HUES6 (cell line): ENCODE results near the gene TBX15.
"Not testable (repeated sequence)": the region's sequence is repeated elsewhere in the genome, so short reads cannot be mapped to it uniquely, and the experiment has no call there.

ENCODE experiments used
- H3K27ac ChIP-seq: 2 replicates; pipeline ENCODE4 v1.7.0; 2013; ENCODE audit warnings: low read depth, mild to moderate bottlenecking, low read length, inconsistent platforms
- H3K27me3 ChIP-seq: 2 replicates; pipeline ENCODE4 v1.6.1; 2013; ENCODE audit warnings: low read length; ENCODE audit not compliant: control insufficient read depth, insufficient read depth
- H3K36me3 ChIP-seq: 2 replicates; pipeline ENCODE4 v1.6.1; 2013; ENCODE audit warnings: low read length; ENCODE audit not compliant: control insufficient read depth, insufficient read depth
- H3K4me1 ChIP-seq: 2 replicates; pipeline ENCODE4 v1.6.1; 2013; ENCODE audit warnings: low read length; ENCODE audit not compliant: control insufficient read depth, insufficient read depth
- H3K4me3 ChIP-seq: 2 replicates; pipeline ENCODE4 v1.5.1; 2013; ENCODE audit warnings: low read depth, low read length
- H3K9ac ChIP-seq: one replicate; pipeline ENCODE4 v1.6.1; 2013; ENCODE audit warnings: mild to moderate bottlenecking, low read length
- H3K9me3 ChIP-seq: 2 replicates; pipeline ENCODE4 v1.6.1; 2013; ENCODE audit warnings: low read depth, low read length; ENCODE audit not compliant: control insufficient read depth, insufficient read depth

Gene TBX15

DNA sequence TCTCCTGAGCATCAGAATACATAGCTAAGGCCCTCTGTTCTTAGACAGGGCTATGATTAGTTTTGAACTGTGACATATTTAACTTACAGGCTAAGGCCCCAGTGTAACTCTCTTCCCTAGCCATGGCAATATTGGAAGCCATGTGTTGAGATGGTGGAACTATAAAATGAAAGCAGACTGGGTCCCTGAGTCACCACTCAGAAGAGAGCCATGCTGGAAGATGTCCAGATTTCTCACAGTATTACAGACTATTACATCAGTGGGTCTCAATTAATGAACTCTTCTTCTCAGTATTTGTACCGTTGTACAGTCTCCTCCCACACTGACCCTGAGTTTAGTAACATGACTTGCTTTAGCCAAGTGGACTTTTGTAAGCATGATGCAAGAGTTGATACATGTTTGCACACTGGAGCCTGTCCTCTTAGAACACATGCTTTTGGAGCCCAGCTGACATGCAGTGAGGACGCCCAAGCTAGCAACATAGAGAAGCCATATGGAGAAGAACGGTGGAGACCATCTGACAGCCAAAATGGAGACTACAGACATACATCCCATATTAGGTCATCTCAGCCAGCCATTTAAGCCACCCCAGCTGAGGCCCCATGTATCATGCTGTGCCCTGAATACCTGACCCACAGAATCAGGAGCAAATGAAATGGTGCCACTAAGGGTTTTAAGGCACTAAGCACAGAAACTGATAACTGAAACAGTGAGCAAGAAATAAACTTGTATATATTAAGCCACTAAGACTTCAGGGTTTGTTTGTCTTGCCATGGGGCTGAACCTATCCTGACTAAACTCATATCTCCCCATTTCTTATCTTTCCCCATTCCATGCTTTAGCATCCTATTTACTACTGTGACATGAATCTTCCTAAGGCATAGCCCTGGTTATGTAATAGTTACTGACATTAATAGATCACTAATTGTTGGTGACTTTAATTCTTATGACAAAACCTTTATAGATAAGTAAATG, 24.4 kb downstream of the TBX15 start:
- H3K9me3 ChIP-seq, result no peaks in the 10 kb centered on the region
- H3K27me3 ChIP-seq, result peaks cover 4% of the 10 kb centered on the region
- H3K4me3 ChIP-seq, result no peak overlapping the region
- peaks cover 23% of the 10 kb centered on the region for H3K4me1 ChIP-seq
- no peak overlapping the region for H3K27ac ChIP-seq
- no peak overlapping the region for H3K9ac ChIP-seq
- H3K36me3 ChIP-seq, result no peaks in the 10 kb centered on the region

DNA sequence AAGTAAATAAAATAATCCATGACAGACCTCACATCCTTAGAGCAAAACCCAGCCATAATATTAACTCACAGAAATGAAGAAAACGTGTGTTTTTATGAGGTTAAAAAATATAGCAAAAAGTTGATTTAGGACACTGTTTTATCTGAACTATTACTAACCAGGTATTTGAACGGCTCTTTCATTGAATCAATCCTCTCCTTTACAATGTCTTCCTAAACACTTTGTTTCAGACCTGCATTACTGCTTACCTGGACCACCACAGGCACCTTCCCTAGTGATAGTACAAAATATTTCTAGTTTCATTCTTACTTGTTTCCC, 25.0 kb downstream of the TBX15 start:
- Histone ChIP-seq H3K4me1 (peaks cover 23% of the 10 kb centered on the region), H3K4me3 (no peak overlapping the region), H3K36me3 (no peaks in the 10 kb centered on the region), H3K27me3 (peaks cover 4% of the 10 kb centered on the region), H3K9me3 (no peaks in the 10 kb centered on the region), H3K9ac (no peak overlapping the region), H3K27ac (no peak overlapping the region)

- peaks cover 4% of the 10 kb centered on the region; the same call in 1 of the 2 replicates for H3K27me3 ChIP-seq
- no peak overlapping the region for H3K4me3 ChIP-seq
- H3K9me3 ChIP-seq, result no peaks in the 10 kb centered on the region
- H3K9ac ChIP-seq, result no peak overlapping the region
- H3K4me1 ChIP-seq, result peaks cover 23% of the 10 kb centered on the region
- H3K27ac ChIP-seq, result no peak overlapping the region
- no peaks in the 10 kb centered on the region for H3K36me3 ChIP-seq
Measured at GRCh38 chr1:118961156-118961555, 27.0 kb downstream of the TBX15 start.

DNA sequence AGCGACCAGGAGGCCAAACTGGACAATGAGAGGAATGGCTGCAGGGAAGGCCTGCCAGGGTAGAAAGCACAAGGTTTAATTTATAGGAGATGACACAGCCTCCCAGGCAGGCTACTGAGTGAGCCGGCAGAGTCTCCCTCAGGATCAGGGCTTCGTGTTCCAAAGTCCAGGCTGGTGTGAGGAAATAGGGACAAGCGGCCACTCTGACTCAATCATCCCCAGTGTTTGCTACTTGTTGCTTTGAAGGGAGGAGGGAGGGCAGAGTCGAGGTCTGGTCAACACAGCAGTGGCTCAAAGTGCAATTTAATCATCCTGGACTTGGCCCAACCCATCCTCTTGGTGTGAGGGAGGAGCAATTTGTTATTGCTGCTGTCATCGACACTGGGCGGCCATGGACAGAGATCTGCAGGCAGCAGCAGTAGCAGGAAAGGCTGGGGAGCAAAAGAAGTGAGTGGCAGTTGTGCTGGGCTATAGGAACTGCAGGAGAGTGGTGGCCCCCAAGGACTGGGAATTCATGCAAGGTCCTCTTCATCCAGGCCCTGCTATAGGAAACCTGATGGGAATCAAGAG, 27.5 kb downstream of the TBX15 start:
- Histone ChIP-seq H3K4me1 (peaks cover 23% of the 10 kb centered on the region), H3K4me3 (no peak overlapping the region), H3K9me3 (no peaks in the 10 kb centered on the region), H3K9ac (no peak overlapping the region), H3K27me3 (peaks cover 4% of the 10 kb centered on the region; the same call in 1 of the 2 replicates), H3K27ac (no peak overlapping the region), H3K36me3 (no peaks in the 10 kb centered on the region)

GRCh38 chr1:118960026-118960561, 28.0 kb downstream of the TBX15 start:
- Histone ChIP-seq H3K9ac (no peak overlapping the region), H3K4me3 (no peak overlapping the region), H3K27ac (no peak overlapping the region), H3K36me3 (no peaks in the 10 kb centered on the region), H3K27me3 (peaks cover 4% of the 10 kb centered on the region; the same call in 1 of the 2 replicates), H3K4me1 (peaks cover 23% of the 10 kb centered on the region), H3K9me3 (no peaks in the 10 kb centered on the region)

DNA sequence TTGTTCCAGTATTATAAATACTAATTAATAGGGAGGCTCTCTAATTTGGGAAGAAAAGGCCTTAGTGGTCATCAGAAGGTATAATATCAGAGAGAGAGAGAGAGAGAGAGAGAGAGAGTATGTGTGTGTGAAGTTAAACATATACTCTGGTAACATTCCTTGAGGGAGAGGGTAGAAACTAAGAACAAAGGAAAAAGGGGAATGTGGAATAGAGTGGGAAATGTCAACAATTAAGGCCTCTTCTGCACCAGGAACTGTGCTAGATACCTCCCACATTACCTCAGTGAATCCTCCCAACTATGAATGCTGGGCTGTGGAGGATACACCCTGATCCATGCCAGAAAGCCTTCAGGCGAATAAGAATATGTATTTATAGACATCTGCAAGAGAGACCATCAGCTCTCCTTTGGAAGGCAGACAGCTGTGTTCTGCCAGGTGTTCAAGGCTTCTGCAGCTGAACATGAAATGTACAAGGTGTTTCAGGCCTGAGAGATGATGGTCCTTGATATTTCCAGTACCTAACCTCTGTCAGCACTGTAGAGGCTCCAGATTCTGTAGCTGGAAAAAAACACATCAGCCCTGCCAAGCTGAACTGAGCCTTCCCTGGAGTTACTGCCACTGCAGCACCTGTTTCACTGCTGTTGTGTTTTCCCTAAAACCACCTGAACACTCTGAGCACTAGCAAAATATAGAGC, 29.1 kb downstream of the TBX15 start:
- peaks cover 23% of the 10 kb centered on the region for H3K4me1 ChIP-seq
- H3K27me3 ChIP-seq, result peaks cover 4% of the 10 kb centered on the region; the same call in 1 of the 2 replicates
- no peak overlapping the region for H3K4me3 ChIP-seq
- H3K36me3 ChIP-seq, result no peaks in the 10 kb centered on the region
- H3K9ac ChIP-seq, result no peak overlapping the region
- H3K9me3 ChIP-seq, result no peaks in the 10 kb centered on the region
- H3K27ac ChIP-seq, result no peak overlapping the region

- no peak overlapping the region for H3K27ac ChIP-seq
- H3K27me3 ChIP-seq, result peaks cover 4% of the 10 kb centered on the region; the same call in 1 of the 2 replicates
- H3K36me3 ChIP-seq, result no peaks in the 10 kb centered on the region
- no peak overlapping the region for H3K4me3 ChIP-seq
- no peaks in the 10 kb centered on the region for H3K9me3 ChIP-seq
- H3K4me1 ChIP-seq, result peaks cover 23% of the 10 kb centered on the region
- H3K9ac ChIP-seq, result no peak overlapping the region
Measured at GRCh38 chr1:118958140-118958539, 30.0 kb downstream of the TBX15 start.

GRCh38 chr1:118957579-118957978, 30.6 kb downstream of the TBX15 start:
- H3K36me3 ChIP-seq, H3K27me3 ChIP-seq, H3K4me3 ChIP-seq, H3K9me3 ChIP-seq, H3K9ac ChIP-seq, H3K27ac ChIP-seq: not testable (repeated sequence)
- H3K4me1 ChIP-seq, result peaks cover 23% of the 10 kb centered on the region

DNA sequence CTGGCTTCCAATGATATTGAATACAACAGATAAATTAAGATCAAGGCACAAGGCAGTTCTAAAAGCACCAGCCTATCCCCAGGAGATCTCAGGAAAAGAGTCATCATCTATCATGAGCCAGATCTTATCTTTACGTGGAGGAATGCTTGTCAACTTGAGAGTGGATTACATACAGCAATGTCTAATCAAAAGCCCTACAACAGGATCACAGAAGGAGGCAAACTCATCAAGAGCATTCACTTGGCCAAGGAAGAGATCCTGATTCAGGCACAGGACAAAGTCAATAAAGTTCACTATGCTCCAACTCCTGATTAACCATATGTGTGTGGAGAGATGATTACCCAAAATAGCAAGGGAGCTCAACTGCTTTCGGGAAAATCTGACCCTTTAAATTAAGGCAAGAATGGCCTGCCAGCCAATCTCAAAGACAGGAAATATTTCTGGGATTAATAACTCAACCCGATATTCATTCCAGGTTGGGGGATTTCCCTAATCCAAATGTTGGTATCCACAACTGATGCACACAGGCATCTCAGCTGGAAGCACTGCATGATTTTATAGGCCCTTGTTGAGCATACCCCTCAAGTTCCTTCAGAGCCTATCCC, 33.7 kb downstream of the TBX15 start:
- no peak overlapping the region for H3K4me3 ChIP-seq
- no peak overlapping the region for H3K27ac ChIP-seq
- no peaks in the 10 kb centered on the region for H3K36me3 ChIP-seq
- peaks cover 6% of the 10 kb centered on the region; the same call in 1 of the 2 replicates for H3K4me1 ChIP-seq
- H3K27me3 ChIP-seq, result peaks cover 4% of the 10 kb centered on the region; the same call in 1 of the 2 replicates
- H3K9ac ChIP-seq, result no peak overlapping the region
- H3K9me3 ChIP-seq, result no peaks in the 10 kb centered on the region

DNA sequence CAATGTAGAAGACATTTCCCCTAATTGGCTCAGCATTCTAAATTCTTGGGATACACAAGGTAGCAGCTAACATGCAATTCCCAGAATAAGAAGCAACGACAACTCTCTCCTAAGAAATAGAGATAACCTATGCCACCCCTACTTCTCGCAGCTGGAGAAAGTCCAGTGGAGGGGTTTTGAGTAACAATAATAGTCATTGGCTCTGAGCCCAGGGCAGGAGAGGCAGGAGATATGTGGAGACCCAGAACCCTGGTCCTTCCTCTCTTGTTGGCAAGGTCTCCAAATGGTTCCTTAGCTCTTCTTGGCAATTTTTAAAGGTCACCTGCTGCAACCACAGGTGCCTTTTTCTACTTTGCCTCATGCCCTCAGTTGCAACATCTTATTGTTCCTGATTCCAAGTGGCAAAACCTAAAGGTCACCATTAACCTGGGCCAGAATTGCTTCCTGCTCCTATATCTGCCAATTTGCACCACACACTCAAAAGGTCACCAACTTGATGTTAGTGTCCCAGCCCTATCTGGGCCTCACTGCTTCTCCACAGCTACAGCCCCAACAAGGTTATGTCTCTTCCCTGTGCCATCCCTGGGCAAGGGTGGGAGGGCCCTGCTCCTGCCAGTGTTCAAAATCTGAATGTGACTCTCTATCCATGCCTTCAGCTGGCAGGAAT, 36.7 kb downstream of the TBX15 start:
- Histone ChIP-seq H3K36me3 (no peaks in the 10 kb centered on the region), H3K27me3 (no peaks in the 10 kb centered on the region), H3K4me1 (no peaks in the 10 kb centered on the region), H3K9me3 (peaks cover 6% of the 10 kb centered on the region), H3K9ac (no peak overlapping the region), H3K4me3 (no peak overlapping the region), H3K27ac (no peak overlapping the region)
